GM23248 (cell line): ENCODE results near the gene PSEN2.
"Not testable (repeated sequence)": the region's sequence is repeated elsewhere in the genome, so short reads cannot be mapped to it uniquely, and the experiment has no call there.

ENCODE experiments used
- EZH2 ChIP-seq: fragments of 200-600 bp; sonication (generic); IDR thresholded peaks from 2 replicates; pipeline ENCODE4 v1.6.1; 2018; ENCODE audit warnings: antibody characterized with exemption, mild to moderate bottlenecking; ENCODE audit not compliant: insufficient read depth, poor library complexity, severe bottlenecking
- EZH2phosphoT487 ChIP-seq: fragments of 200-600 bp; sonication (generic); IDR thresholded peaks from 2 replicates; pipeline ENCODE4 v1.6.1; 2018; ENCODE audit warnings: antibody characterized with exemption, moderate library complexity, mild to moderate bottlenecking, low read depth; ENCODE audit not compliant: insufficient read depth

DNA sequence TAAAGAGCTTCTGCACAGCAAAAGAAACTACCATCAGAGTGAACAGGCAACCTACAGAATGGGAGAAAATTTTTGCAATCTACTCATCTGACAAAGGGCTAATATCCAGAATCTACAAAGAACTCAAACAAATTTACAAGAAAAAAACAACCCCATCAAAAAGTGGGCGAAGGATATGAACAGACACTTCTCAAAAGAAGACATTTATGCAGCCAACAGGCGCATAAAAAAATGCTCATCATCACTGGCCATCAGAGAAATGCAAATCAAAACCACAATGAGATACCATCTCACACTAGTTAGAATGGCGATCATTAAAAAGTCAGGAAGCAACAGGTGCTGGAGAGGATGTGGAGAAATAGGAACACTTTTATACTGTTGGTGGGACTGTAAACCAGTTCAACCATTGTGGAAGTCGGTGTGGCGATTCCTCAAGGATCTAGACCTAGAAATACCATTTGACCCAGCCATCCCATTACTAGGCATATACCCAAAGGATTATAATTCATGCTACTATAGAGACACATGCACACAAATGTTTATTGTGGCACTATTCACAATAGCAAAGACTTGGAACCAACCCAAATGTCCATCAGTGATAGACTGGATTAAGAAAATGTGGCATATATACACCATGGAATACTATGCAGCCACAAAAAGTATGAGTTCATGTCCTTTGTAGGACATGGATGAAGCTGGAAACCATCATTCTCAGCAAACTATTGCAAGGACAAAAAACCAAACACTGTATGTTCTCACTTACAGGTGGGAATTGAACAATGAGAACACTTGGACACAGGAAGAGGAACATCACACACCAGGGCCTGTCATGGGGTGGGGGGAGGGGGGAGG, 59.1 kb downstream of the PSEN2 start:
- not testable (repeated sequence) for TF ChIP-seq EZH2, EZH2phosphoT487
